WTC11 (cell line): ENCODE measurements around the gene TMEM192. TPM values are rescaled to one million over a fixed set of nuclear protein-coding genes. Genes with fewer than 3 reads are reported as not detected.

Source experiments
- ATAC-seq: fragments of 200-7000 bp; cut with Tn5 transposase; 2 replicates; pipeline ENCODE4 v1.10.0; 2021; ENCODE audit warnings: mild to moderate bottlenecking, moderate library complexity
- CTCF ChIA-PET: fragments of 300-600 bp; sonication (Branson Sonifier 250); formaldehyde crosslinking; loops from one replicate; lab custom pipeline; 2021; ENCODE audit warnings: antibody characterized with exemption; lab: Charles Lee
- POLR2A ChIA-PET: fragments of 350-600 bp; sonication (Branson Sonifier 250); formaldehyde crosslinking; loops from one replicate; lab custom pipeline; 2021; ENCODE audit warnings: antibody characterized with exemption; lab: Charles Lee
- DNase-seq: peaks from one replicate; pipeline ENCODE4 v3.0.0; 2021; ENCODE audit warnings: low spot score
- H3K27ac Mint-ChIP-seq: 2 replicates; pipeline ENCODE4 v1.8.0; 2021; ENCODE audit warnings: mixed read lengths
- H3K27me3 Mint-ChIP-seq: 2 replicates; pipeline ENCODE4 v1.8.0; 2021; ENCODE audit warnings: low read depth, mild to moderate bottlenecking, moderate library complexity, mixed read lengths
- H3K36me3 Mint-ChIP-seq: 2 replicates; pipeline ENCODE4 v1.8.0; 2021; ENCODE audit warnings: mixed read lengths
- H3K4me1 Mint-ChIP-seq: 2 replicates; pipeline ENCODE4 v1.8.0; 2022; ENCODE audit warnings: mixed read lengths
- H3K4me3 Mint-ChIP-seq: 2 replicates; pipeline ENCODE4 v1.8.0; 2021; ENCODE audit warnings: mild to moderate bottlenecking, moderate library complexity, mixed read lengths
- H3K9me3 Mint-ChIP-seq: 2 replicates; pipeline ENCODE4 v1.8.0; 2021; ENCODE audit warnings: mixed read lengths
- ARID4B ChIP-seq: sonication (generic); formaldehyde crosslinking; IDR thresholded peaks from 2 replicates; pipeline ENCODE4 v1.8.0; 2023; ENCODE audit warnings: missing genetic modification reagents, mild to moderate bottlenecking, borderline replicate concordance
- CREB1 ChIP-seq: sonication (generic); formaldehyde crosslinking; IDR thresholded peaks from 2 replicates; pipeline ENCODE4 v1.8.0; 2023; ENCODE audit warnings: mild to moderate bottlenecking, missing genetic modification reagents
- ELF4 ChIP-seq: sonication (generic); formaldehyde crosslinking; IDR thresholded peaks from 2 replicates; pipeline ENCODE4 v1.8.1; 2022; ENCODE audit warnings: low read depth, mild to moderate bottlenecking, moderate library complexity, missing genetic modification reagents
- ESRRA ChIP-seq: sonication (generic); formaldehyde crosslinking; IDR thresholded peaks from 2 replicates; pipeline ENCODE4 v1.8.1; 2022; ENCODE audit warnings: mild to moderate bottlenecking, missing genetic modification reagents, borderline replicate concordance
- ETV6 ChIP-seq: sonication (generic); formaldehyde crosslinking; IDR thresholded peaks from 2 replicates; pipeline ENCODE4 v1.8.1; 2022; ENCODE audit warnings: mild to moderate bottlenecking, missing genetic modification reagents
- FOXP1 ChIP-seq: sonication (generic); formaldehyde crosslinking; IDR thresholded peaks from 2 replicates; pipeline ENCODE4 v1.8.0; 2022; ENCODE audit warnings: missing genetic modification reagents, mild to moderate bottlenecking, moderate library complexity, borderline replicate concordance
- FOXP4 ChIP-seq: sonication (generic); formaldehyde crosslinking; IDR thresholded peaks from 2 replicates; pipeline ENCODE4 v1.8.0; 2022; ENCODE audit warnings: mild to moderate bottlenecking, missing genetic modification reagents
- JUN ChIP-seq: sonication (generic); formaldehyde crosslinking; IDR thresholded peaks from 2 replicates; pipeline ENCODE4 v1.8.0; 2023; ENCODE audit warnings: mild to moderate bottlenecking, missing genetic modification reagents
- MAX ChIP-seq: sonication (generic); formaldehyde crosslinking; IDR thresholded peaks from 2 replicates; pipeline ENCODE4 v1.8.0; 2022; ENCODE audit warnings: mild to moderate bottlenecking, missing genetic modification reagents
- MYBL2 ChIP-seq: sonication (generic); formaldehyde crosslinking; IDR thresholded peaks from 2 replicates; pipeline ENCODE4 v1.8.1; 2023; ENCODE audit warnings: mild to moderate bottlenecking, moderate library complexity, missing genetic modification reagents
- NFYB ChIP-seq: sonication (generic); formaldehyde crosslinking; conservative IDR thresholded peaks from 2 replicates; pipeline ENCODE4 v1.8.0; 2022; ENCODE audit warnings: low read depth, missing genetic modification reagents
- RELA ChIP-seq: sonication (generic); formaldehyde crosslinking; IDR thresholded peaks from 2 replicates; pipeline ENCODE4 v1.8.1; 2022; ENCODE audit warnings: missing genetic modification reagents, mild to moderate bottlenecking, borderline replicate concordance
- RORB ChIP-seq: fragments of 250-450 bp; sonication (Bioruptor Pico); IDR thresholded peaks from 2 replicates; pipeline ENCODE4 v1.9.0; 2021; ENCODE audit warnings: mild to moderate bottlenecking
- SMAD4 ChIP-seq: sonication (generic); formaldehyde crosslinking; IDR thresholded peaks from 2 replicates; pipeline ENCODE4 v1.8.0; 2022; ENCODE audit warnings: mild to moderate bottlenecking, missing genetic modification reagents
- SOX15 ChIP-seq: fragments of 250-450 bp; sonication (Bioruptor Pico); IDR thresholded peaks from 2 replicates; pipeline ENCODE4 v1.9.0; 2021; ENCODE audit warnings: mild to moderate bottlenecking
- SP1 ChIP-seq: sonication (generic); formaldehyde crosslinking; conservative IDR thresholded peaks from 2 replicates; pipeline ENCODE4 v1.8.1; 2022; ENCODE audit warnings: missing genetic modification reagents
- ZMAT4 ChIP-seq: fragments of 250-450 bp; sonication (Bioruptor Pico); IDR thresholded peaks from 2 replicates; pipeline ENCODE4 v1.9.0; 2021; ENCODE audit warnings: mild to moderate bottlenecking
- ZNF232 ChIP-seq: sonication (generic); formaldehyde crosslinking; IDR thresholded peaks from 2 replicates; pipeline ENCODE4 v1.8.0; 2022; ENCODE audit warnings: mild to moderate bottlenecking, missing genetic modification reagents
- ZNF317 ChIP-seq: sonication (generic); formaldehyde crosslinking; IDR thresholded peaks from 2 replicates; pipeline ENCODE4 v1.8.1; 2023; ENCODE audit warnings: low read depth, mild to moderate bottlenecking, moderate library complexity, missing genetic modification reagents, borderline replicate concordance
- ZNF396 ChIP-seq: fragments of 250-450 bp; sonication (Bioruptor Pico); IDR thresholded peaks from 2 replicates; pipeline ENCODE4 v1.8.0; 2021; ENCODE audit warnings: mild to moderate bottlenecking, moderate library complexity, borderline replicate concordance
- ZNF532 ChIP-seq: fragments of 250-450 bp; sonication (Bioruptor Pico); IDR thresholded peaks from 2 replicates; pipeline ENCODE4 v1.9.0; 2021; ENCODE audit warnings: mild to moderate bottlenecking, borderline replicate concordance
- total RNA-seq: library from RNA; stranded (reverse); gene quantifications from 3 replicates; pipeline ENCODE4 v1.2.3, GENCODE V29; 2021
- TF ChIP-seq, protein P1 (sequence below): sonication (generic); formaldehyde crosslinking; conservative IDR thresholded peaks from 2 replicates; pipeline ENCODE4 v1.8.1; 2022; ENCODE audit warnings: mild to moderate bottlenecking, missing genetic modification reagents
- TF ChIP-seq, protein P2 (sequence below): sonication (generic); formaldehyde crosslinking; IDR thresholded peaks from 2 replicates; pipeline ENCODE4 v1.8.1; 2022; ENCODE audit warnings: mild to moderate bottlenecking, moderate library complexity, missing genetic modification reagents

Gene TMEM192
- total RNA-seq, 1 experiment from 2014 or later: 10.5 TPM

- DNase-seq: no peak
- ChIA-PET POLR2A (no interaction called here), CTCF (no interaction called here)
- TF ChIP-seq RORB (no peak), SMAD4 (CRISPR knock-in tag) (no peak), ZNF532 (CRISPR knock-in tag) (no peak), RELA (CRISPR knock-in tag) (no peak), JUN (CRISPR knock-in tag) (no peak), ARID4B (CRISPR knock-in tag) (no peak), ESRRA (CRISPR knock-in tag) (no peak), ZMAT4 (CRISPR knock-in tag) (no peak), ETV6 (CRISPR knock-in tag) (no peak)
- TF ChIP-seq, protein P1, sequence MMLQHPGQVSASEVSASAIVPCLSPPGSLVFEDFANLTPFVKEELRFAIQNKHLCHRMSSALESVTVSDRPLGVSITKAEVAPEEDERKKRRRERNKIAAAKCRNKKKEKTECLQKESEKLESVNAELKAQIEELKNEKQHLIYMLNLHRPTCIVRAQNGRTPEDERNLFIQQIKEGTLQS: no peak
- TF ChIP-seq, protein P2, sequence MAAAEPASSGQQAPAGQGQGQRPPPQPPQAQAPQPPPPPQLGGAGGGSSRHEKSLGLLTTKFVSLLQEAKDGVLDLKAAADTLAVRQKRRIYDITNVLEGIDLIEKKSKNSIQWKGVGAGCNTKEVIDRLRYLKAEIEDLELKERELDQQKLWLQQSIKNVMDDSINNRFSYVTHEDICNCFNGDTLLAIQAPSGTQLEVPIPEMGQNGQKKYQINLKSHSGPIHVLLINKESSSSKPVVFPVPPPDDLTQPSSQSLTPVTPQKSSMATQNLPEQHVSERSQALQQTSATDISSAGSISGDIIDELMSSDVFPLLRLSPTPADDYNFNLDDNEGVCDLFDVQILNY (CRISPR knock-in tag): no peak
- H3K9me3 Mint-ChIP-seq: peaks cover 16% of the 10 kb centered on the region
- no peak overlapping the region for H3K4me3 Mint-ChIP-seq
- no peak for ATAC-seq
- no peaks in the 10 kb centered on the region for H3K4me1 Mint-ChIP-seq
- H3K27me3 Mint-ChIP-seq: no peaks in the 10 kb centered on the region; the same call in 1 of the 2 replicates
- H3K36me3 Mint-ChIP-seq: no peaks in the 10 kb centered on the region
- H3K27ac Mint-ChIP-seq: no peak overlapping the region
Observed at GRCh38 chr4:165136529-165136928, 23.9 kb upstream of the TMEM192 start.

GRCh38 chr4:165133150-165133549, 20.5 kb upstream of the TMEM192 start:
- H3K9me3 Mint-ChIP-seq: peaks cover 14% of the 10 kb centered on the region
- no peak overlapping the region for H3K4me3 Mint-ChIP-seq
- no peak overlapping the region for H3K27ac Mint-ChIP-seq
- DNase-seq: no peak
- CTCF ChIA-PET: interaction anchor here (0.6 to 4.4 kb wide), 4 partner anchors 116 to 360 kb away, joined by 3 to 123 read pairs (median 22); no protein-coding TSS in a partner anchor
- H3K36me3 Mint-ChIP-seq: no peaks in the 10 kb centered on the region
- no peaks in the 10 kb centered on the region; the same call in 1 of the 2 replicates for H3K27me3 Mint-ChIP-seq
- H3K4me1 Mint-ChIP-seq: no peaks in the 10 kb centered on the region
- ATAC-seq: no peak
- POLR2A ChIA-PET: no interaction called here
- TF ChIP-seq SOX15 (CRISPR knock-in tag) (no peak), MAX (CRISPR knock-in tag) (no peak), SP1 (no peak), ZNF396 (CRISPR knock-in tag) (no peak), CREB1 (CRISPR knock-in tag) (no peak), NFYB (CRISPR knock-in tag) (no peak), FOXP1 (CRISPR knock-in tag) (no peak), ZNF317 (CRISPR knock-in tag) (no peak), FOXP4 (CRISPR knock-in tag) (no peak), ZMAT4 (CRISPR knock-in tag) (no peak), ELF4 (no peak), MYBL2 (CRISPR knock-in tag) (no peak), ZNF232 (CRISPR knock-in tag) (no peak)
